KOPT-K1 (cell line): ENCODE data around the gene ABHD17B.
"Not testable (repeated sequence)": the region's sequence is repeated elsewhere in the genome, so short reads cannot be mapped to it uniquely, and the experiment has no call there.

Source experiments
- H3K27ac ChIP-seq: fragments of 200-600 bp; sonication (generic); 2 replicates; pipeline ENCODE4 v1.5.1; 2016; ENCODE audit warnings: antibody characterized with exemption, mild to moderate bottlenecking, low read depth, low read length; ENCODE audit not compliant: poor library complexity, severe bottlenecking
- H3K36me3 ChIP-seq: fragments of 200-600 bp; sonication (generic); 2 replicates; pipeline ENCODE4 v1.5.1; 2017; ENCODE audit warnings: antibody characterized with exemption, mild to moderate bottlenecking, low read length, moderate library complexity; ENCODE audit not compliant: insufficient read depth
- H3K9me3 ChIP-seq: fragments of 200-600 bp; sonication (generic); 2 replicates; pipeline ENCODE4 v1.5.1; 2017; ENCODE audit warnings: antibody characterized with exemption, low read length, mild to moderate bottlenecking; ENCODE audit not compliant: insufficient read depth, poor library complexity, severe bottlenecking

ABHD17B gene

DNA sequence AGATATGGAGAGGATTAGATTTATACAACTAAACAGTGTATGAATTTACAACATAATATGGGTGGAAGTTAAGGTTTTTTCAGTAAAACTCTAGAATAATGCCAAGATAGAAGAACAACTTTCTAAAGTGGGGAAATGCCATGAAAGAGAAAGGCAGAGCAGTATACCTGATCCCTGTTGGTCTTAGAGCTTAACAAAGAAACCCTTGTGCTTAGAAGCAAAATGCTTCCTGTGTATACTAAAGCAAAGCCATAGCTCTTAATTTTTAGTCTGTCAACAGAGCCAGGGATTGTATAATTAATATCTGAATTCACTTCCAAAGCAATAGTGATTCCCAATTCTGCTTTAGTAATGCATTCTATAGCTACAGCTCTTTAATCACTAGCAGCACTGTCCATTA is 14.8 kb upstream of the ABHD17B start:
- no peaks in the 10 kb centered on the region for H3K9me3 ChIP-seq
- H3K27ac ChIP-seq: no peak overlapping the region
- no peaks in the 10 kb centered on the region; the same call in 1 of the 2 replicates for H3K36me3 ChIP-seq

DNA sequence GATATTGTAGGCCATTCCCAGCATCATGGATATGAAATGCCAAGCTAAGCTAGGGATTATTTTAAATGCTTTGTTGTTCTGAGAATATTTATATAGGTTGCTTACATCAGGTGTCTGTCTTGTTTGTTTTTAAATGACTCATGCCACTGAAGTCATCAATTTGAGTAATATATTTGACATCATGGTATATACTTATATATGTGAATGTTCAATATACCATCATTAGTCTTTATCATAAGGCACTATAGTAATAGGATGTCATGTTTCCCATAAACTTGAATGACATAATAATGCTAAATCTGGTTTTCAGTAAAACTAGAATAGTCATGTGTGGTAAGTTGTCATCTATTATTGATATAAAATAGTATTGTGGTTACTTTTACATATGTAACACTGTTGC is 13.6 kb upstream of the ABHD17B start:
- Histone ChIP-seq H3K36me3 (no peaks in the 10 kb centered on the region; the same call in 1 of the 2 replicates), H3K27ac (no peak overlapping the region), H3K9me3 (no peaks in the 10 kb centered on the region)

DNA sequence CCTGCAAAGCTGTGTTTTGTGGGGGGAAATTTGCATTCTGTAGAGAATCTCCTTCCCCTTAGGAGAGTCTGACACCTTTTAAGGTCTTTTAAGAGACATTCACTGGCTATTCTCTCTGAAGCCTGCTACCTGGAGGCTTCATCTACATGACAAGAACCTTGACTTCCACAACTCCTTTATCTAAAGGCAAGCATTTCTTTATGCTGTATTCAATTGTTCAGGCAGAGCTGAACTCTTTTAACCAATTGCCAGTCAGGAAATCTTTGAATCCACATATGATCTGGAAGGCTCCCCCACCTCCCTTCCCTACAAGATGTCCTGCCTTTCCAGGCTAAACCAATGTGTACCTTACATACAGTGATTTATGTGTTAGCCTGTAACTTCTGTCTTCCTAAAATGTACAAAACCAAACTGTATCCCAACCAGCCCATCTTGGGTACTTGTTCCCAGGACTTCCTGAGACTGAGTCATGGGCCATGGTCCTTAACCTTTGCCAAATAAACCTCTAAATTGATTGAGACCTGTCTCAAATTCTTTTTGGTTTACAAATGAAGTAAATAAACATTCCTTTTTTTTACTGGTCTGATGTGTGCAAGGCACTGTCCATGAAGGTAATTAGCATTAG is 10.3 kb upstream of the ABHD17B start:
- no peaks in the 10 kb centered on the region; the same call in 1 of the 2 replicates for H3K36me3 ChIP-seq
- no peaks in the 10 kb centered on the region for H3K9me3 ChIP-seq
- H3K27ac ChIP-seq: no peak overlapping the region

DNA sequence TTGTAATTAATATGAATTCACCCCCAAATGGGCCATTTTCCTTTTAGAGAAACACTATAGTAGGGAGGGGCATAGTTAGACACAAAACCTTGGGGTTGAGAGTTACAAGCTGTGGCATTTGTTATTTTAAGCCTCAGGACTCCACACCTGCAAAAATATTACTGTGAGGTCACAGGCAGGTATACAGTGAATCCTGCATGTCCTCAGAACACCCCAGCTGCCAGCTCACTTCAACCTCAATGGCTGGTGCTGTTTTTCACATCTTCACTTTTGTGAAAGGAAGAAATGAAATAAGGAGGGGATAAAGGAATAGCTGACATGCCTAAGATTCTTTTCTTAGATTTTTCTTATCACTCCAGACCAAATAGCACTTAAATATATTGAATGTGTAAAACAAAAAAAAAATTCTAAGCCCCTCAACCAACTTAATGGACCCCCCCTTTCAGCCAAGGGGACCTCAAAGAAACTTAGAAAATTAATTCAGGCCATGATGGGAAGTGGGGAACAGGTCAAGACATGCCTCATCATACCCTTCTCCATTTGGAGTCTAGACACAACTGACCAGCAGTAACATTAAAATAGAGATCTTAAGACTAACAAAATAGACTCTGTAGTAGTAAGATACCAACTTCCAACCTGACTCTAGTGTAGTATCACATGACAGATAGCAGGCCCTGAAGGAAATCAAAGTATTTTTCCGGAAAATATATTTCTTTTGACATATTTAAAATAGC is 9.6 kb upstream of the ABHD17B start:
- H3K27ac ChIP-seq: no peak overlapping the region
- no peaks in the 10 kb centered on the region for H3K9me3 ChIP-seq
- no peaks in the 10 kb centered on the region; the same call in 1 of the 2 replicates for H3K36me3 ChIP-seq

DNA sequence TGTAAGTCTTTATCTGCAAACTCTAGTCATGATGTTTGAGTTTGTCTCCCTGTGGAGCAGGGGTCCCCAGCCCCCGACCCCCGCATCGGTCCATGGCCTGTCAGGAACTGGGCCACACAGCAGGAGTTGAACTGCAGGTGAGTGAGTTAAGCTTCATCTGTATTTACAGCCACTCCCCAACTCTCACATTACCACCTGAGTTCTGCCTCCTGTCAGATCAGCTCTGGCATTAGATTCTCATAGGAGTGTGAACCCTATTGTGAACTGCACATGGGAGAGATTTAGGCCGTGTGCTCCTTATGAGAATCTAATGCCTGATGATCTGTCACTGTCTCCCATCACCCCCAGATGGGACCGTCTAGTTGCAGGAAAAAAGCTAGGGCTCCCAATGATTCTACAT is 7.4 kb upstream of the ABHD17B start:
- Histone ChIP-seq H3K9me3 (no peaks in the 10 kb centered on the region), H3K36me3 (no peaks in the 10 kb centered on the region; the same call in 1 of the 2 replicates), H3K27ac (no peak overlapping the region)

DNA sequence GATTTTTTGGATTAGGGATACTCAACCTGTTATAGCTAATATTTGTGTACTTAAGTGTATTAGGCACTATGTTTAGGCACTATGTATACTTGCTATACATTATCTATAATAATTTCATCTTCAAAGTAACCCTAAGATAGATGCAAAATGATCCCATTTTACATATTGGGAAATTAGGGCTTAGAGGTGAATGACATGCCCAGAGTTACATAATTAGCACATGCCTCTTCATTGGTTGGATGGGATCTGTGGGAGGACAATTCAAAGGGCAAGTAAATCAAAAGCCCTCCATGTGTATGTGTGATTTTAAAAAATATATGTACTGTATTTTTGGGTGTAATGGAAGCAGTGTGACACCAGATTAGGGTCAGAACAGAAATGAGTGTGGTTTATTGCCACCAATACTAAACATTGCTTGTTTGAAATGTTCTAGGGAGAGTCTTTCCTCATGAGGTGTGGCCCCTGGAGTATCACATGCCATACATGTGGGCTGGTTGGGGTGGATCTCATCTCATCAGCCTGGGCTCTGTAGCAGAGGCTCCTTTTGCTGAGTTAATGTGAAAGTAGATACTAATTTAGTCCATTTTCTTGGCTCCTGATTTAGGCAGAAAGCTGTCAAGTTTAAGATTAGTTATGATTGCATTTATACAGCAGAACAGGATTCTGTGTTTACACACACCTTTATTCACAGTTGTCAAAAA is 6.0 kb upstream of the ABHD17B start:
- no peak overlapping the region for H3K27ac ChIP-seq
- no peaks in the 10 kb centered on the region; the same call in 1 of the 2 replicates for H3K36me3 ChIP-seq
- no peaks in the 10 kb centered on the region for H3K9me3 ChIP-seq

DNA sequence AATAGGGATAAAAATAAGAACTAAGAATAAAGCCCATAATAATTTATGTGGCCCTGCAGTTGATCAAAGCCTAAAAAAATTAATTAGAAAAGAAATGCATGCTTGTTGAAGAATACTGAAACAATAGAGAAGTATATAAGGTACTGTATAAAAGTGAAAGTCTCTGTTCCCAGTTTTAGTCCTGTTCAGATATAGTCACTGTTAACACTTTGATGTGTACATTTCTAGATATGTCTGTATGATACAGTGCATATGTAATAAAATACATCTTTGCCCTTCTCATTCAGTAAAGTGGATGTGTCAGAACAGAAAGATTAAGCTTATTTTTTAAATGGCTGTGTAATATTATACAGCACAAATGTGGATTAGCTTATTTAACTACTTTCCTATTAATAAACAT is 4.5 kb upstream of the ABHD17B start:
- Histone ChIP-seq H3K9me3 (no peaks in the 10 kb centered on the region), H3K27ac (no peak overlapping the region), H3K36me3 (no peaks in the 10 kb centered on the region; the same call in 1 of the 2 replicates)

DNA sequence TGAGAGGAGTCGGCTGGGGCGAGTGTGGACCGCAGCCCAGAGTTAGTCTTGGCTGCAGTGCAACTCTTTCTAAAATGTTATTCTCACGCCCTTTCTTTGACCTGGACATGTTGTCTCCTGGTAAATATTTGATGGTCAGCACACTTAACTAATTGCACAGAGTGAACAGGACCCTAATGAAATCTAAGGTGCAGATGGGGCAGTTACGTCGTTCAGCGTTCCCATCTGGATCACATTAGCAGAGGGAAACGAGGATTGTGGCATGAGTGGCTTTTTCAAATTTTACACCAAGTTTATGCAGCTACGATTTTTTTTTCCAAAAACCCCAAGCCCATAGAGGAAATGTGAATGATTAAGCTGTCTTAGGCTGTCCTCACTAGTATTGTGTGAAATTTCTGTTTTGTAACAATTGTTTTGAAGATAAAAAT is 929 bp upstream of the ABHD17B start:
- H3K27ac ChIP-seq: peak overlapping the region; percentile 78

DNA sequence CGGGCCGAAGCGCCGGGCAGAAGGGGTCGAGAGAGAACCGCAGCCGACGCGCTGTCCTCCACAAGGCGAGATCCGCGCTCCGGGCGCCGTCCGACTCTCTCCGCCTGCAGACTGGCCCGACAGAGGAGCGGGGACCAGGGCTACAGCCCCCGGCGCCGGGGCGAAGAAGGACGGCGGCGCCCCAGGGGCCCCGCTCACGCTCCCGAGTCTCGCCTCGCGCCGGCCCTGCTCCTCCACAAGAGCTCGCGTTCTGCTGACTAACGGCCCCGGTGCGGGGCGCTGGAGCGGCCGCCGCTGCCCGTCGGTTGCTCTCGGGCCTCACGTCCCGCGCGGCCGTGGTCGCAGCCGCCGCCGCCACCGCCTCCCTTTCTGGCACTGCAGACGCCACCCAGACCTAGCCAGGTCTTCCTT is 338 bp downstream of the ABHD17B start:
- peak overlapping the region; percentile 87 for H3K27ac ChIP-seq
- peaks cover 11% of the 10 kb centered on the region for H3K36me3 ChIP-seq
- H3K9me3 ChIP-seq: no peaks in the 10 kb centered on the region

More for the DNA sequence above, 929 bp upstream of the ABHD17B start:
- no peaks in the 10 kb centered on the region for H3K9me3 ChIP-seq
- H3K36me3 ChIP-seq: no peaks in the 10 kb centered on the region

DNA sequence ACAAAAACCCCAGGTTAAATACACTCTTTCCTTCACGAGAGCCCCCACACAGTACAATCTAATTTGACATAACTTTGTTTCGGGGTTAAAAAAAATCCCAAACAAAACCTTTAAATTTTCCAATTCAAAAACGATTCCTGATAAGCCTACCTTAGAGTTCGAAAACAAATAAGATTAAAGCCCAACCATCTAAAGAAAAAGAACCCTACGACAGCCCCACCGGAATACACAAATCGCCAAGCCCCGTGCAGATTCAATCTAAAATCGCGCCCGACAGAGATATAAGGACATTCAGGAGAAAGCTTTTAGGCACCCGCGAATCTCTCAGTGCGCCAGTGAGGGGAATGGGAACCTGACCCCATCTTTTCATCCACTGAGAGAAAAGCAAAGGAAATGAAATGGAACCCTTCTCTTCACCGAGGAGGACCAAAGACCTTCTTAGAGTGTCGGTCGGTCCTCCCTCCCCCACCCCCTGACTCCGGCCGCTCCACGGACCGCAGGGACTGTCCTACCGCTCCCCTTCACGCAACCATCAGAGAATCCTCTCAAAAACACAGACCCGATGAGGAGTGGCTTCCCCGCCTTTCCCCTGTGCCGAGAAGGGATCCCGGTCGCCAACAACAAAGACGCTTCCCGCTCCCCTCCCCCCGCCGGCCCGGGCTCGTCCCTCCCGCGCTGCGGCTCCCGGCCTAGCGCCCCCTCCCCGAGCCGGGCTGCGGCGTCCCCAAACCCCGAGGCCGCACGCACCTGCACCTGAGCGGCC is 925 bp downstream of the ABHD17B start:
- H3K36me3 ChIP-seq: peaks cover 17% of the 10 kb centered on the region
- H3K27ac ChIP-seq: peak overlapping the region; percentile 87
- no peaks in the 10 kb centered on the region for H3K9me3 ChIP-seq

DNA sequence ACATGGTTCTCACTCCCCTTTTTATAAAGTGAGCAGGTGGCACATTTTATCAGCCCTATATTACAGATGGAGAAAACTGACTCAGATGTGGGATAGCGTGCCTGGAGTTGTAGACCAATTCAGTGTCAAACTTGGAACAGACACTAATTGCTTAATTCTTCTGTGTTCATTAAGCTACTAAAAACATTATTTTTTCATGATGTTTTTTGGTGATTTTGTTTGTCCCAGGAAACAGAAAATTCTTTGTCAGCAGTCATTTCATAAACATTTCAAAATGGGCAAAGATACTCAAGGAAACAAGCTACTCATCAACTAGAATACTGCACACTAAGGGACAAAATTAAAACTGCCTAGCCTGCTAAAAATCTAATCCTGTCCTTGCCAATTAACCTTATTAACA is 2.2 kb downstream of the ABHD17B start:
- H3K36me3 ChIP-seq: peaks cover 24% of the 10 kb centered on the region
- peak overlapping the region; percentile 87 for H3K27ac ChIP-seq
- H3K9me3 ChIP-seq: no peaks in the 10 kb centered on the region

DNA sequence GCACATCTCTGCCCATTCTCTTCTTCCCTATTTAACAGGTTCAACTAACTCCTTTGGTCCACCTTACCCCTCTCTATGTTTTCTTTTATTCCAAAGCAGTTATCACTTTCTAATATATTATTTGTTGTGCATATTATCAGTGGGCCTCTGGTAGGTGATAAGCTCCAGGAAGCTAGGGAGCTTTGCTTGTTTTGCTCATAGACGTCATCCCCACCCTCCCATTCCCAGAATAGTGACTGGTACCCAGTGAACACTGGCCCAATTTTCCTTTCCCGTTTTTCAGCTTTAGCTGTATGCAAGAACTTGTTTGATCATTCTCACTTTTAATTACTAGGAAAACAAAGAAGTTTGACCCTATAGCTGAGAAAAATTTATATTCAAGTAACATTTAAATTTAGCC is 6.9 kb downstream of the ABHD17B start:
- H3K9me3 ChIP-seq: no peaks in the 10 kb centered on the region
- H3K36me3 ChIP-seq: peaks cover 24% of the 10 kb centered on the region
- peak overlapping the region; percentile 22 for H3K27ac ChIP-seq

DNA sequence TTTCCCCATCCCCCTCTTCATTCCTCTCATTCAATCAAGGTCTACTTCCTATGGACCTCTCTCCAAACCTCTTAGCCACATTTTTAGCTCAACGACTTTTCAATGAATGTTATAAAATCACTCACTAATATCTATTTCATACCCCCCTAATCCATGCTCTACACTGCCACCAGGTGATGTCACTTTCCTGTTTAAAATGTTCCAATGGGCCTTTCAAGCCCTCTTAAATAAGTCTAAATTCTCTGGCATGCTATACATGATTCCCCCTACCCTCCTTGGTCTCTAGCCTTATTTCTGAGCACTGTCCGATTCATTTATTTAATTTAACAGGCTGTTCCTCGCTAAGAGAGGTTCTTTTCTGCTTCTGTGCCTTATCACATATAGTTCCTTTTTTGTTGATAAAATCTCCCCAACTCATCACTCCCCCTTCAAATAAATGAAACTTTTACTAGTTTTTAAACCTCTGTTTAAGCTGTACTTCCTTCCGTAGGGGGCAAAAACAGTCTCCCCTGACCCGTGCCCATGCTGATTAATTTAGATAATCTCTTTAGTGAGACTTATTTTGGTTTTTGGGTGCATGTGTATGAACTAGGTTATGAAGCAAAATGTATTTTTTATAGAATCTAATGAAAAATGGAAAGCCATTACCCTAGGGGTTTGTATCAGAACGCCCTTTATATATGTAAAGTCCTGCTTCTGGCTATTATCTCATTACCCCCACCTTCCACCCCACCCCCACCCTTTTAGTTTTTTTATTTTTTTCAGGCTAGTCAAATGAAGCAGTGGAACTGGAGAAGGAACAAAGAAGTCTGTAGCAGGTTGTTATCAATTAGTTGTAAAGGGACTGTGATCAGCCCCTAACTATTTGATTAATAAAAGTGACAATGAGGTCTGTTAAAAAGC is 9.0 kb downstream of the ABHD17B start:
- Histone ChIP-seq H3K36me3 (peaks cover 24% of the 10 kb centered on the region), H3K9me3 (no peaks in the 10 kb centered on the region), H3K27ac (peak overlapping the region; percentile 100)

DNA sequence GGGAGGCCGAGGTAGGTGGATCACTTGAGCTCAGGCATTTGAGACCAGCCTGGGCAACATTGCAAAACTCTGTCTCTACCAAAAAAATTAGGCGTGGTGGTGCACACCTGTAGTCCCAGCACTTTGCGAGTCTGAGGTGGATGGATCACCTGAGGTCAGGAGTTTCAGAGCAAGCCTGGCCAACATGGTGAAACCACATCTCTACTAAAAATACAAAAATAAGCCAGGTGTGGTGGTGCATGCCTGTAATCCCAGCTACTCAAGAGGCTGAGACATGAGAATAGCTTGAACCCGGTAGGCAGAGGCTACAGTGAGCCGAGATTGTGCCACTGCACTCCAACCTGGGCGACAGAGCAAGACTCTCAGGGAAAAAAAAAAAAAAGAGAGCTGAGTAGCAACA is 12.2 kb downstream of the ABHD17B start:
- H3K27ac ChIP-seq: peak overlapping the region; percentile 100
- not testable (repeated sequence) for H3K36me3 ChIP-seq, H3K9me3 ChIP-seq
